A549 (cell line): ENCODE results near the gene RABGAP1L. TPM values are rescaled to one million over a fixed set of nuclear protein-coding genes. Genes with fewer than 3 reads are reported as not detected.

Experiments
- ATAC-seq, 2 experiments: fragments of 200-7000 bp in 1 of 2; fragments of >200 bp in 1 of 2; cut with Nextera tagmentation in 1 of 2; cut with Tn5 transposase in 1 of 2; 3 replicates each; pipeline versions ENCODE4 v1.8.0 to v1.9.1; 2018 to 2020; ENCODE audit warnings: mild to moderate bottlenecking in 1 of 2, moderate library complexity in 1 of 2
- CTCF ChIA-PET: fragments of 300-600 bp; sonication (Branson Sonifier 250); formaldehyde crosslinking; extraction: SDS; loops from one replicate; lab custom pipeline; 2021; ENCODE audit warnings: antibody characterized with exemption, inconsistent platforms; lab: Yijun Ruan, JAX
- POLR2A ChIA-PET: fragments of 350-600 bp; formaldehyde crosslinking; extraction: SDS; loops from one replicate; lab custom pipeline; 2021; ENCODE audit warnings: antibody characterized with exemption, inconsistent platforms; lab: Yijun Ruan, JAX
- DNase-seq, 2 experiments: peaks; one replicate each; pipeline versions ENCODE4 v3.0.0 to v3.0.0-alpha.2; 2011 to 2016; ENCODE audit warnings: low read depth in 1 of 2, low spot score in 1 of 2
- FAIRE-seq: peaks from 2 replicates; lab custom pipeline; 2011; peaks lifted over from hg19 to GRCh38; lab: Jason Lieb, UNC
- H3K27ac ChIP-seq, 2 experiments: fragments of >200 bp; sonication (Bioruptor Twin); formaldehyde crosslinking; 3 replicates each; pipeline ENCODE4 v1.5.1; 2016 to 2017
- H3K4me1 ChIP-seq: fragments of >200 bp; sonication (Bioruptor Twin); formaldehyde crosslinking; 3 replicates; pipeline ENCODE4 v1.6.1; 2016
- H3K4me2 ChIP-seq: fragments of >200 bp; sonication (Bioruptor Twin); formaldehyde crosslinking; 3 replicates; pipeline ENCODE4 v1.6.1; 2016
- H3K4me3 ChIP-seq: fragments of >200 bp; sonication (Bioruptor Twin); formaldehyde crosslinking; 3 replicates; pipeline ENCODE4 v1.5.1; 2016
- H3K9me3 ChIP-seq: fragments of >200 bp; sonication (Bioruptor Twin); formaldehyde crosslinking; 3 replicates; pipeline ENCODE4 v1.6.1; 2016
- CEBPB ChIP-seq, 2 experiments: fragments of >200 bp in 1 of 2; sonication (Bioruptor Twin) in 1 of 2; formaldehyde crosslinking in 1 of 2; IDR thresholded peaks; 2 replicates each; pipeline ENCODE4 v1.6.1; 2012 to 2016
- CHD2 ChIP-seq: fragments of 150-350 bp; IDR thresholded peaks from 2 replicates; pipeline ENCODE4 v1.6.1; 2014; ENCODE audit warnings: low read length; ENCODE audit not compliant: partially characterized antibody
- CTCF ChIP-seq: fragments of >200 bp; sonication (Bioruptor Twin); formaldehyde crosslinking; IDR thresholded peaks from 3 replicates; pipeline ENCODE4 v1.5.1; 2016
- EHF ChIP-seq: fragments of 250-450 bp; sonication (Bioruptor Pico); IDR thresholded peaks from 2 replicates; pipeline ENCODE4 v1.5.0; 2020; ENCODE audit warnings: mild to moderate bottlenecking
- FOXS1 ChIP-seq: fragments of 250-450 bp; sonication (Bioruptor Pico); IDR thresholded peaks from 2 replicates; pipeline ENCODE4 v1.5.0; 2020; ENCODE audit warnings: mild to moderate bottlenecking, moderate library complexity
- HEYL ChIP-seq: fragments of 250-450 bp; sonication (Bioruptor Pico); IDR thresholded peaks from 2 replicates; pipeline ENCODE4 v1.8.0; 2021; ENCODE audit warnings: mild to moderate bottlenecking, moderate library complexity
- HOXA7 ChIP-seq: fragments of 250-450 bp; sonication (Bioruptor Pico); IDR thresholded peaks from 2 replicates; pipeline ENCODE4 v1.5.0; 2020; ENCODE audit warnings: mild to moderate bottlenecking, moderate library complexity
- HOXB13 ChIP-seq: fragments of 250-450 bp; sonication (Bioruptor Pico); IDR thresholded peaks from 2 replicates; pipeline ENCODE4 v1.5.0; 2020; ENCODE audit warnings: low read depth, mild to moderate bottlenecking, moderate library complexity
- JUN ChIP-seq, 2 experiments: fragments of >200 bp; sonication (Bioruptor Twin); formaldehyde crosslinking; IDR thresholded peaks; 2 replicates in 1 of 2; 3 replicates in 1 of 2; pipeline ENCODE4 v1.6.1; 2016 to 2017
- JUNB ChIP-seq: fragments of >200 bp; sonication (Bioruptor Twin); formaldehyde crosslinking; IDR thresholded peaks from 2 replicates; pipeline ENCODE4 v1.6.1; 2016
- KDM1A ChIP-seq: fragments of 200-600 bp; sonication (generic); IDR thresholded peaks from 2 replicates; pipeline ENCODE4 v1.6.1; 2016; ENCODE audit warnings: low read depth, mild to moderate bottlenecking
- NFE2L2 ChIP-seq: fragments of 150-350 bp; conservative IDR thresholded peaks from 2 replicates; pipeline ENCODE4 v1.6.1; 2014; ENCODE audit warnings: low read length
- POLR2A ChIP-seq: IDR thresholded peaks from 2 replicates; pipeline ENCODE4 v1.6.1; 2012; ENCODE audit warnings: mild to moderate bottlenecking, low read length
- RAD21 ChIP-seq, 2 experiments: fragments of >200 bp in 1 of 2; sonication (Bioruptor Twin) in 1 of 2; formaldehyde crosslinking in 1 of 2; IDR thresholded peaks in 1 of 2; conservative IDR thresholded peaks in 1 of 2; 2 replicates in 1 of 2; 3 replicates in 1 of 2; pipeline ENCODE4 v1.6.1; 2012 to 2018; ENCODE audit warnings: inconsistent platforms in 1 of 2
- SMC3 ChIP-seq: fragments of >200 bp; sonication (Bioruptor Twin); formaldehyde crosslinking; IDR thresholded peaks from 3 replicates; pipeline ENCODE4 v1.6.1; 2018; ENCODE audit warnings: inconsistent platforms
- USF2 ChIP-seq: fragments of 450-650 bp; IDR thresholded peaks from 2 replicates; pipeline ENCODE4 v1.6.1; 2014; ENCODE audit warnings: antibody characterized with exemption
- ZSCAN20 ChIP-seq: fragments of 250-450 bp; sonication (Bioruptor Pico); IDR thresholded peaks from 2 replicates; pipeline ENCODE4 v1.8.0; 2022; ENCODE audit warnings: mild to moderate bottlenecking, moderate library complexity
- WGBS: methylation state at CpG from one replicate; pipeline ENCODE4 v1.1.6; 2017; ENCODE audit errors: missing lambda C conversion rate; 5-methylcytosine and 5-hydroxymethylcytosine counted together
- polyA plus RNA-seq, 4 experiments: library from polyadenylated mRNA; depleted of rRNA in 3 of 4; stranded (reverse); fragments of >200 nt; fragmentation: RNase III in 1 of 4; extraction: RNeasy Plus Mini Kit Qiagen cat#74134 plus additional on column Dnase treatment in 1 of 4; gene quantifications; 2 replicates in 3 of 4; 3 replicates in 1 of 4; pipeline ENCODE4 v1.2.3, GENCODE V29; 2011 to 2017

RABGAP1L gene
- polyA plus RNA-seq, 2 of the 4 experiments (the other 2 are of a cell fraction), result 8.2 to 18.6 TPM

GRCh38 chr1:174215766-174216165 lies 56.4 kb downstream of the RABGAP1L start (continued):
- TF ChIP-seq CTCF (no peak), KDM1A (no peak), CHD2 (no peak)

GRCh38 chr1:174217248-174217647 lies 57.9 kb downstream of the RABGAP1L start:
- CTCF ChIA-PET, result interaction anchor here (0.6 to 2.1 kb wide), 25 partner anchors 8 to 797 kb away, joined by 3 to 7 read pairs (median 4); no protein-coding TSS in a partner anchor
- 30% methylated on average over 3 of the region's 3 CpGs for WGBS
- no peak overlapping the region for H3K4me3 ChIP-seq
- TF ChIP-seq JUNB, result no peak
- TF ChIP-seq ZSCAN20 (CRISPR knock-in tag), result no peak
- TF ChIP-seq HEYL (CRISPR knock-in tag), result no peak
- no peak for TF ChIP-seq FOXS1 (CRISPR knock-in tag)
- no peak for TF ChIP-seq HOXB13
- TF ChIP-seq POLR2A, result no peak
- no peak for TF ChIP-seq JUN (IDR thresholded peaks at IDR 0.05)
- TF ChIP-seq USF2, result no peak
- no peak for TF ChIP-seq SMC3
- TF ChIP-seq NFE2L2, result no peak
- TF ChIP-seq, all 56 proteins: peak for 0
- H3K9me3 ChIP-seq, result 0 out of 3 replicates have a peak, but pooled peaks cover 2% of the 10 kb centered on the region
- no peak; a peak in 1 of 6 replicates for ATAC-seq
- H3K4me1 ChIP-seq, result peaks cover 4% of the 10 kb centered on the region; the same call in 2 of the 3 replicates
- no peak for DNase-seq
- POLR2A ChIA-PET, result interaction anchor here (1.0 kb wide), 1 partner anchor 349 kb away, joined by 4 read pairs; the partner anchor contains the start of gene ZBTB37
- no peak overlapping the region for H3K4me2 ChIP-seq
- H3K27ac ChIP-seq, result no peak overlapping the region
- FAIRE-seq, result no peak

- POLR2A ChIA-PET, result interaction anchor here (1.0 kb wide), 1 partner anchor 350 kb away, joined by 4 read pairs; the partner anchor contains the start of gene ZBTB37
- no peak for FAIRE-seq
- ATAC-seq, result peak; percentile 56 to 80; a peak in 3 of 6 replicates
Measured at GRCh38 chr1:174217787-174218574, 58.7 kb downstream of the RABGAP1L start.

More at GRCh38 chr1:174217787-174218574, 58.7 kb downstream of the RABGAP1L start:
- Histone ChIP-seq H3K27ac (no peak overlapping the region), H3K4me2 (no peak overlapping the region), H3K4me1 (peaks cover 4% of the 10 kb centered on the region; the same call in 2 of the 3 replicates), H3K9me3 (peaks cover 7% of the 10 kb centered on the region; the same call in 1 of the 3 replicates), H3K4me3 (no peak overlapping the region)
- 27% methylated on average over 4 of the region's 4 CpGs for WGBS
- CTCF ChIA-PET, result interaction anchor here (0.6 to 2.1 kb wide), 32 partner anchors 9 to 1501 kb away, joined by 3 to 7 read pairs (median 3); no protein-coding TSS in a partner anchor
- peak; percentile 21 to 35 for DNase-seq
- TF ChIP-seq SMC3 (peak; percentile 70), EHF (CRISPR knock-in tag) (no peak), CEBPB (IDR thresholded peaks at IDR 0.05) (peak in 1 of 2 experiments; percentile 54; a peak in 1 of 4 replicates), RAD21 (conservative IDR thresholded peaks at IDR 0.05 in 1 of 2, IDR thresholded peaks at IDR 0.05 in 1 of 2) (peak; percentile 80 to 86), HOXA7 (CRISPR knock-in tag) (no peak), CTCF (peak; percentile 84)
